Lower leg skin (tissue), 3 donors: ENCODE data around the gene IFTAP.

Experiments used
- POLR2A ChIP-seq, 2 donors: fragments of 450-650 bp; IDR thresholded peaks; one replicate each; pipeline ENCODE4 v1.6.1; 2016 to 2017; ENCODE audit warnings: antibody characterized with exemption in 2 of 2, mild to moderate bottlenecking in 1 of 2, moderate library complexity in 1 of 2
- TF ChIP-seq, protein P1 (sequence below), 3 donors: fragments of 450-650 bp; IDR thresholded peaks; one replicate each; pipeline ENCODE4 v1.5.1; 2016; ENCODE audit warnings: antibody characterized with exemption in 3 of 3, mild to moderate bottlenecking in 3 of 3, moderate library complexity in 2 of 3

DNA sequence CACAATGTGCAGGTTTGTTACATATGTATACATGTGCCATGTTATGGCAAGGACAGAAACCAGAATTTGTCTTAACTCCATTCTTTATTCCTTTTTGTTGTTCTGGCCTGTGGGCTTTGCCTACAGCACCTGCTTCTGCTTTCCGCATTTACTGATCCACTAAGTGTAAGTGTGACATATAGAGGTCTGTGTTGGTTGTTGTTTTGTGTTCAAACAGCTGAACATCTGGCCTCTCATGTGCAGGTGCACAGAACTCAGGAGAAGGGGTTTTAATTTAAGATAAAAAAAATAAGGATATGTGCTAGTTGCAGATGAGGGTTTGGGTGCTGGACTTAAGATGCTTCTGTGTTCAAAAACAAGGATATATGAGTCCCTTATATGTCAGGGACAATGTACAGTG lies 89.5 kb downstream of the IFTAP start:
- TF ChIP-seq, protein P1, sequence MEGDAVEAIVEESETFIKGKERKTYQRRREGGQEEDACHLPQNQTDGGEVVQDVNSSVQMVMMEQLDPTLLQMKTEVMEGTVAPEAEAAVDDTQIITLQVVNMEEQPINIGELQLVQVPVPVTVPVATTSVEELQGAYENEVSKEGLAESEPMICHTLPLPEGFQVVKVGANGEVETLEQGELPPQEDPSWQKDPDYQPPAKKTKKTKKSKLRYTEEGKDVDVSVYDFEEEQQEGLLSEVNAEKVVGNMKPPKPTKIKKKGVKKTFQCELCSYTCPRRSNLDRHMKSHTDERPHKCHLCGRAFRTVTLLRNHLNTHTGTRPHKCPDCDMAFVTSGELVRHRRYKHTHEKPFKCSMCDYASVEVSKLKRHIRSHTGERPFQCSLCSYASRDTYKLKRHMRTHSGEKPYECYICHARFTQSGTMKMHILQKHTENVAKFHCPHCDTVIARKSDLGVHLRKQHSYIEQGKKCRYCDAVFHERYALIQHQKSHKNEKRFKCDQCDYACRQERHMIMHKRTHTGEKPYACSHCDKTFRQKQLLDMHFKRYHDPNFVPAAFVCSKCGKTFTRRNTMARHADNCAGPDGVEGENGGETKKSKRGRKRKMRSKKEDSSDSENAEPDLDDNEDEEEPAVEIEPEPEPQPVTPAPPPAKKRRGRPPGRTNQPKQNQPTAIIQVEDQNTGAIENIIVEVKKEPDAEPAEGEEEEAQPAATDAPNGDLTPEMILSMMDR (IDR thresholded peaks at IDR 0.05): no peak
- no peak for TF ChIP-seq POLR2A (IDR thresholded peaks at IDR 0.05)
